Measurements from ENCODE around the gene C1QB.

GRCh38 chr1:22661880-22662279, 8.8 kb downstream of the C1QB start:
- TF ChIP-seq CTCF (IDR thresholded peaks at IDR 0.05; ENCODE audit: insufficient read depth, low read length), result no peak
- no peak for TF ChIP-seq REST (IDR thresholded peaks at IDR 0.05; ENCODE audit: insufficient replicate concordance, low read depth)

Measured in HL-60 (cell line).